Choroid plexus epithelial cell (primary cell): ENCODE results near the gene API5.
"Not testable (repeated sequence)": the region's sequence is repeated elsewhere in the genome, so short reads cannot be mapped to it uniquely, and the experiment has no call there.

ENCODE experiments used
- DNase-seq: peaks from one replicate; pipeline ENCODE4 v3.0.0-alpha.2; 2010; ENCODE audit warnings: low read depth
- H3K4me3 ChIP-seq: 2 replicates; pipeline ENCODE4 v1.5.1; 2011; ENCODE audit warnings: low read depth, mild to moderate bottlenecking, control low read depth, low read length, moderate library complexity
- CTCF ChIP-seq: conservative IDR thresholded peaks from 2 replicates; pipeline ENCODE4 v1.5.1; 2011; ENCODE audit warnings: low read depth, mild to moderate bottlenecking, control low read depth, inconsistent platforms, low read length, moderate library complexity

API5 gene

GRCh38 chr11:43328482-43328881 is 16.7 kb downstream of the API5 start:
- H3K4me3 ChIP-seq: no peak overlapping the region
- no peak for DNase-seq
- no peak for TF ChIP-seq CTCF

DNA sequence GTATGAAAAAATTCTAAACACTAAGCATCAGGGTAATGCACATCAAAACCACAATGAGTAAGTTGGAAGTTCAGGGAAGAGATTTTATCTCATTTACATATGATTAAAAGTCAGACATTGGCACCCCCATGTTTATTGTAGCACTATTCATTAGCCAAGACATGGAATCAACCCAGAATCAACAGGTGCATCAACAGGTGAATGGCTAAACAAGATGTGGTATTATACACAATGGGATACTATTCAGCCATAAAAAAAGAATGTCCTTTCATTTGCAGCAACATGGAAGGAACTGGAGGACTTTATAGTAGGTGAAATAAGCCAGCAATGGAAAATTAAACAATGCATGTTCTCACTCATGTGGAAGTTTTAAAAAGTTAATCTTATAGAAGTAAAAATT is 29.4 kb downstream of the API5 start:
- no peak for DNase-seq
- TF ChIP-seq CTCF: no peak

GRCh38 chr11:43351426-43351825 is 39.6 kb downstream of the API5 start:
- H3K4me3 ChIP-seq, DNase-seq: not testable (repeated sequence)

More for the DNA sequence above, 29.4 kb downstream of the API5 start:
- no peak overlapping the region for H3K4me3 ChIP-seq

DNA sequence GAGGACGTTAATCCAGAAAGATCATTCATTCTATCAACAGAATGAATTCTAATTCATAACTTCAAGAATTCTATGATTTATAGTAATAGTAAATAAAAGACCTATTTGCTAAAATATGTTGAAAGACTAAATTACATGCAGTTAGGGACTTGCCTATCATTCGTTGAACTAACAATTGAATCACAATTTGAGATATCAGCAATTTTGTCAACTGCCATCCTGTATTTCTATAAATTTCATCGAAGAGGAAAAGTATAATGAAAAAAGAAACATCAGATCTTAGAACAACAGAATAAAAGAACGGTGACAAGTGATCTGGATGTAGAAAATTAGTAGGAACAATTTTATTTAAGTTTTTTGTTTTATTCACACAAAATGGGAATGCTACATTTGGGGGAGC is 42.5 kb downstream of the API5 start:
- no peak overlapping the region for H3K4me3 ChIP-seq
- no peak for TF ChIP-seq CTCF

GRCh38 chr11:43356336-43356735 is 44.5 kb downstream of the API5 start:
- no peak for TF ChIP-seq CTCF
- H3K4me3 ChIP-seq: no peak overlapping the region
- no peak for DNase-seq

More for the DNA sequence above, 42.5 kb downstream of the API5 start:
- no peak for DNase-seq

DNA sequence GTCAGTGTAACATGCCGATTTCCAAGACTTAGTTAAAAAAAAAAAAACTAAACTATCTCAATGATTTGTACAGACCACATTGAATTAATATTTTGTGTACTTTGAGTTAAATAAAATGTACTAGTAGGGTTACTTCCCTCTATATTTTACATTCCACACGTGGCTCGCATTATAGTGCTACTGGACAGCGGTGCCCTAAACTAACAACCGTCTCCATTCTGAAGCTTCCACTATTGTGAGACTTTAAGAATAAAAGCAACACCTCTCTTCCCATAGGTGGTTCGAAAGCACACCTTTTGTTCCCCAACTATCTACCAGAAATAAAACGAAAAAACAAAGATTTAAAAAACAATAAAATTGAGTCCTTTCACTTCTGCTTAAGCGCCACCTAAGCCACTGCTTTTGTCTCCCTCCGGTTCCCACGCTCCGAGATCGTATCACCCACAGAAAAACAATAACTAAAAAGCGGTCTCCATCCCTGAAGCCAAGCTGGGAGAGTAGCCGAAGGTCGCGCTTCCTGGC is 46.5 kb downstream of the API5 start:
- DNase-seq: no peak
- peak overlapping the region; percentile 99 for H3K4me3 ChIP-seq
- TF ChIP-seq CTCF: no peak

GRCh38 chr11:43358801-43359421 is 47.1 kb downstream of the API5 start, which contains the start of gene TTC17:
Gene TTC17, plus strand, starts transcription at chr11:43358920. Its CDS starts 35 bp downstream, at chr11:43358955.
- peak within 1 kb of the TSS; percentile 99 for H3K4me3 ChIP-seq
- peak; percentile 92 for DNase-seq
- TF ChIP-seq CTCF: no peak
